ENCODE data around the gene RASA3. TPM values are rescaled to one million over a fixed set of nuclear protein-coding genes. Genes with fewer than 3 reads are reported as not detected.

RASA3 gene
- total RNA-seq, 2 donors from 2014 or later = 4.4 to 7.2 TPM

DNA sequence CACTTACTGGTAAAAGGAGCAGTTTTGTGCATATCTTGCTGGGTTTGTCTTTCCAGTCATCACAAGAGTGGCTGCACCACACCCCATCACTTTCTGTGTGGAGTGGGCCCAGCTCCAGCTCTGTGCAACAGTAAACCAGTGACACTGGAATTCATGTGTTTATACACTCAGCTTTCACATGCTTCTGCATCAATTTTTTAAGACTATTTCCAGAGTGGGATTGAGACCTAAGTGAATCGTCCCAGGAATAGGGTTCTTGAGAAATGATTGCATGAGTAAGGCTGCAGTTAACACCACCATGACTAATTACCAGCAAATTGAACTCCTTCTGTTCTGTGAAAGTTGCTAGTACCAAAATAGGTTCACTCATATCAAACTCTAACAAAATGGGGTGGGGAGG lies 41.3 kb upstream of the RASA3 start:
- intact Hi-C loops (cut with DNase I) = no loop called here
- Histone ChIP-seq H3K9ac (ENCODE audit: low read depth in 2 of 2, low read length in 2 of 2) (no peak overlapping the region), H3K4me3 (no peak overlapping the region), H3K27ac (no peak overlapping the region), H3K9me3 (no peaks in the 10 kb centered on the region), H3K36me3 (no peaks in the 10 kb centered on the region), H3K4me1 (no peaks in the 10 kb centered on the region), H3K27me3 (no peaks in the 10 kb centered on the region)
- no peak for DNase-seq
- TF ChIP-seq, protein P1, sequence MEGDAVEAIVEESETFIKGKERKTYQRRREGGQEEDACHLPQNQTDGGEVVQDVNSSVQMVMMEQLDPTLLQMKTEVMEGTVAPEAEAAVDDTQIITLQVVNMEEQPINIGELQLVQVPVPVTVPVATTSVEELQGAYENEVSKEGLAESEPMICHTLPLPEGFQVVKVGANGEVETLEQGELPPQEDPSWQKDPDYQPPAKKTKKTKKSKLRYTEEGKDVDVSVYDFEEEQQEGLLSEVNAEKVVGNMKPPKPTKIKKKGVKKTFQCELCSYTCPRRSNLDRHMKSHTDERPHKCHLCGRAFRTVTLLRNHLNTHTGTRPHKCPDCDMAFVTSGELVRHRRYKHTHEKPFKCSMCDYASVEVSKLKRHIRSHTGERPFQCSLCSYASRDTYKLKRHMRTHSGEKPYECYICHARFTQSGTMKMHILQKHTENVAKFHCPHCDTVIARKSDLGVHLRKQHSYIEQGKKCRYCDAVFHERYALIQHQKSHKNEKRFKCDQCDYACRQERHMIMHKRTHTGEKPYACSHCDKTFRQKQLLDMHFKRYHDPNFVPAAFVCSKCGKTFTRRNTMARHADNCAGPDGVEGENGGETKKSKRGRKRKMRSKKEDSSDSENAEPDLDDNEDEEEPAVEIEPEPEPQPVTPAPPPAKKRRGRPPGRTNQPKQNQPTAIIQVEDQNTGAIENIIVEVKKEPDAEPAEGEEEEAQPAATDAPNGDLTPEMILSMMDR (IDR thresholded peaks at IDR 0.05) = no peak

DNA sequence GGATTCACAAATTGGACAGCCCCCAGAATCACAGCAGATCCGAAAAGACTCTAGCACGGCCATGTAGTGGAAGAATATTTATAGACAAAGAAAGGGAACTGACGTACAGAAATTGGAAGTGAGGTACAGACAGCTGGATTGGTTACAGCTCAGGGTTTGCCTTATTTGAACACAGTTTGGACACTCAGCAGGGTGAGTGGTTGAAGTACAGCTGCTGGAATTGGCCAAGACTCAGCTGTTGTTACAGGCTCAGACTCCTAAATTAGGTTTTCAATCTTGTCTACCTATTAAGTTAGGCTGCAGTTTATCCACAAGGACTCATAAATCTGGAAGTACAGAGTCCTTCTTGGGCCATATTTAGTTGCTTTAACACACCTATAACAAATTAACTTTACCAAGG lies 40.8 kb upstream of the RASA3 start:
- Histone ChIP-seq H3K4me1 (no peaks in the 10 kb centered on the region), H3K9ac (ENCODE audit: low read depth in 2 of 2, low read length in 2 of 2) (no peak overlapping the region), H3K36me3 (no peaks in the 10 kb centered on the region), H3K4me3 (no peak overlapping the region), H3K27ac (no peak overlapping the region), H3K27me3 (no peaks in the 10 kb centered on the region), H3K9me3 (no peaks in the 10 kb centered on the region)
- no peak for DNase-seq
- TF ChIP-seq, protein P1 (IDR thresholded peaks at IDR 0.05) = no peak
- intact Hi-C loops (cut with DNase I) = no loop called here

DNA sequence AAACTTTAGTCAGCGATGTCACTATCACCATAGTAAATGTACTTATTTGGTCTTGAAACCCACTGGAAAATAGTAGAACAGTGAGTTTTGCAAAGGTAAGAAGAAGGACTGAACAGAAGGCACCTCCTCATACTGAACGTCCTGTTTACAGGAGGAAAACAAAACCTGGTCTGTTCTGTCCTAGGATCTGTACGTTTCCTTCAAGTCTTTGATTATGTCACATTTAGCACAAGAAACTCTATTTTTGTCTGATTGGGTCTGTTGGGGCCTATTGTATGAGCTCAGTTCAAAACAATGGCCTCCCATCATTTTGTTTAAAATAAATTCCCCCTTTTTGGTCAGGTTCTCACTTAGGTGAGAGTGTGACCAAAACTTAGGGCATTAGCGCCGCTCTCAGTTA lies 35.5 kb upstream of the RASA3 start:
- Histone ChIP-seq H3K9me3 (no peaks in the 10 kb centered on the region), H3K27ac (no peak overlapping the region), H3K4me1 (no peaks in the 10 kb centered on the region), H3K27me3 (no peaks in the 10 kb centered on the region), H3K4me3 (no peak overlapping the region), H3K9ac (ENCODE audit: low read depth in 2 of 2, low read length in 2 of 2) (no peak overlapping the region), H3K36me3 (no peaks in the 10 kb centered on the region)
- intact Hi-C loops (cut with DNase I) = no loop called here
- TF ChIP-seq, protein P1 (IDR thresholded peaks at IDR 0.05) = no peak
- DNase-seq = no peak

DNA sequence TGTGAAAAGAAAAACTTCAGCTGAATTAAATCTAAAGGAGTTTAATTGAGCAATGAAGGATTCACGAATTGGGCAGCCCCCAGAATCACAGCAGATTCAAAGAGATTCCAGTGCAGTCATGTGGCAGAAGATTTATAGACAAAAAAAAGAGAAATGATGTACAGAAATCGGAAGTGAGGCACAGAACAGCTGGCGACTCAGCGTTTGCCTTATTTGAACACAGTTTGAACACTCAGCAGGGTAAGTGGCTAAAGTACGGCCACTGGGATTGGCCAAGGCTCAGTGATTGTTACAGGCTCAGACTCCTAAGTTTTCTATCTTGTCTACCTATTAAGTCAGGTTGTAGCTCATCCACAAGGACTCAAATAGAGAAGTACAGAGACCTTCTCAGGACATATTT lies 35.0 kb upstream of the RASA3 start:
- Histone ChIP-seq H3K4me1 (peaks cover 3% of the 10 kb centered on the region), H3K27ac (no peak overlapping the region), H3K36me3 (no peaks in the 10 kb centered on the region), H3K4me3 (no peak overlapping the region), H3K9me3 (no peaks in the 10 kb centered on the region), H3K27me3 (no peaks in the 10 kb centered on the region), H3K9ac (ENCODE audit: low read depth in 2 of 2, low read length in 2 of 2) (no peak overlapping the region)
- intact Hi-C loops (cut with DNase I) = no loop called here
- DNase-seq = no peak
- TF ChIP-seq, protein P1 (IDR thresholded peaks at IDR 0.05) = no peak

DNA sequence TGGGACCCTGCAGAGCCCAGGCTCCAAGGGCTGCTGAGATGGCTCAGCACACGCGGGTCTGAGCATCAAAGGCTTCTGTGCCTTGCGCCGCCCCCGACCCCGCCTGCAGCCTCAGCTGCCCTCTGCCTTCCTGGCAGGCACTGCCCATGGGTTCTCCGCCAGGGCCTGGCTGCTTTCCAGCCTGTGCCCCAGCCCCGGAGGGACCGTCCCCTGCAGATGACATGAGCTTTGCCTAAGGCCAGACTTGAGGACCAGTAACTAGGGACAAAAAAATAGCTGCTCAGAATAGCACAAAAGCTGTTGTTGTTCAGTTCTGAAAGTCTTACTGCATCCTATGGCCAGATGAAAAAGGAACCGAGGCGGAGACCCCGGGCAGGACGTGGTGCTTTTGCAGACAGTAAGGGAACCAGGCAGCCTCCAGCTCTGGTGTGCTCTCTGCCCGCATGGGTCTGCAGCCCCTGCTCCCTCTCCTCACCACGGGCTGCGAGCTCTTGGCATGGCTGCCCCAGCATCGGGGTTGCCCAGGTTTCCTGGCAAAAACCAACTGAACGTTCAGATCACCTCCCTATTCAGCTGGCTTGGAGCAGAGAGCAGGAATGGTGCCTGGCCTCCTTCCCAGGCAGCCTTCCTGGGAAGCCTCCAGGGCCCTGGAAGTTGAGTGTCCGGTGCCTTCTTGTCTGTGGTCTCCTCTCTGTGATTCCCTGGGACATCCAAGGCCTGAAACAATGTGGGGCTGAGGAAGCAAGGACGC lies 34.1 kb upstream of the RASA3 start:
- no peaks in the 10 kb centered on the region for H3K36me3 ChIP-seq
- TF ChIP-seq, protein P1 (IDR thresholded peaks at IDR 0.05) = no peak
- no peaks in the 10 kb centered on the region for H3K27me3 ChIP-seq
- no peak overlapping the region for H3K27ac ChIP-seq
- DNase-seq = no peak
- peaks cover 3% of the 10 kb centered on the region for H3K4me1 ChIP-seq
- H3K9ac ChIP-seq (ENCODE audit: low read depth in 2 of 2, low read length in 2 of 2) = no peak overlapping the region
- H3K4me3 ChIP-seq = no peak overlapping the region
- intact Hi-C loops (cut with DNase I) = no loop called here
- no peaks in the 10 kb centered on the region for H3K9me3 ChIP-seq

Data from colonic mucosa (tissue), 4 donors.